ENCODE data around the gene CLSTN1.
A peak's percentile ranks its signal among the peaks of the same experiment; 100 is the strongest.
"Not testable (repeated sequence)": the region's sequence is repeated elsewhere in the genome, so short reads cannot be mapped to it uniquely, and the experiment has no call there.

CLSTN1 gene

DNA sequence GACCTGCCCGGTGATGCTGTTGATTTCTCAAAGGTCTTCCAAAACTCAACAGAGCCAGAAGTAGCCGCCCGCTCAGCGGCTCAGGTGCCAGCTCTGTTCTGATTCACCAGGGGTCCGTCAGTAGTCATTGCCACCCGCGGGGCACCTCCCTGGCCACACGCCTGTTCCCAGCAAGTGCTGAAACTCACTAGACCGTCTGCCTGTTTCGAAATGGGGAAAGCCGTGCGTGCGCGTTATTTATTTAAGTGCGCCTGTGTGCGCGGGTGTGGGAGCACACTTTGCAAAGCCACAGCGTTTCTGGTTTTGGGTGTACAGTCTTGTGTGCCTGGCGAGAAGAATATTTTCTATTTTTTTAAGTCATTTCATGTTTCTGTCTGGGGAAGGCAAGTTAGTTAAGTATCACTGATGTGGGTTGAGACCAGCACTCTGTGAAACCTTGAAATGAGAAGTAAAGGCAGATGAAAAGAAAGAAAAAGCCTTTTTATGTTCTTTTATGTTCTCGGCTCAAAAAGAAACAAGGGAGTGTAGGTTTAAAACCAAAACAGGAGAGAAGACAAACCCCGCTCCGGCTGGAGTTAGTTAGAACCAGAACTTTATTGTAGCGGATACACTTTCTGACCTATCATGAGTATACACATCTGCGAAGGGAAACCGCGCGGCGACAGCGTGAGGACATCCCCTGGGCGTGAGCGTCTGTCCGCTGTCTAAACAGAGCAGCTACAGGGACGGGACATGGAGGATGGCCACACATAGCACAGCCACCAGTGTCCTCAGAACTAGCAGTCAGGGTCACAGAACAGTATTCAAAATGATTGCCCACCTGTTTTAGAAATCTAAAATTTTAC is 95.1 kb downstream of the CLSTN1 start:
- DNase-seq (ENCODE audit: low spot score), result no peak

- no peak for DNase-seq (ENCODE audit: low spot score)
These were observed 96.7 kb downstream of the CLSTN1 start for GRCh38 chr1:9726905-9727595.

DNA sequence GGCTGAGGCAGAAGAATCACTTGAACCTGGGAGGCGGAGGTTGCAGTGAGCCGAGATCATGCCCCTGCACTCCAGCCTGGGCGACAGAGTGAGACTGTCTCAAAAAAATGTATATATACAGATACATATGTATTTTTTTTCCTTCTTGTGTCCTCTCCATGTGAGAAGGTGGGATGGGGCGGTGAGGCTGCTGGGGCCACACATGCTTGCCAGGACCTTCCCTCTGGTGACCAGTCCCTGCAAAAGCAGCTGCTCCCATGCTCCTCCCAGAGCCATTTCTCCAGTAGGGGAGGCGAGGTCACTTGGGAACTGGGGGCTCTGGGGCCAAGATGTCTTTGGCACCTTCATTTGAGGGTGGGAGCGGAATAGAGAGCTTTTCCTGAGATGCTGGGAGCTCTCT is 97.4 kb downstream of the CLSTN1 start:
- DNase-seq (ENCODE audit: low spot score), result no peak

- peak; percentile 92 for DNase-seq (ENCODE audit: low spot score)
These were observed 98.9 kb downstream of the CLSTN1 start for GRCh38 chr1:9724706-9725476.

- no peak for DNase-seq (ENCODE audit: low spot score)
These were observed 99.8 kb downstream of the CLSTN1 start for GRCh38 chr1:9723926-9724325.

- DNase-seq (ENCODE audit: low spot score), result no peak
These were observed 100.5 kb downstream of the CLSTN1 start for GRCh38 chr1:9723068-9723805.

DNA sequence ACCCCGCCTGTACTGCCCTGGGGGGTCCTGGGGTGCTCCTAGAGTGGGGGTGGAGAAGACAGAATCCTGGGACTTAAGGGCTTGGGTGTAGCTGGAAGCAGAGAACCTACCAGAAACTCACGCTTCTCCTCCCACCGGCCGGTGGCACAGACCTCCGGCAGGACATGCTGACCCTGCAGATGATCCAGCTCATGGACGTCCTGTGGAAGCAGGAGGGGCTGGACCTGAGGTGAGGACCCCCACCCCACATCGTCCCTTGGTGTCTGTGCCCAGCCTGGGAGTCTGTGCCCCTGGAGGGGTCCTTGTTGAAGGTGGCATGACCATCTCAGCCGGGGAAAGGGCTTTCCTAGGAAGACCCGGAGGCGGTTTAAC is 101.4 kb downstream of the CLSTN1 start:
- no peak for DNase-seq (ENCODE audit: low spot score)

DNA sequence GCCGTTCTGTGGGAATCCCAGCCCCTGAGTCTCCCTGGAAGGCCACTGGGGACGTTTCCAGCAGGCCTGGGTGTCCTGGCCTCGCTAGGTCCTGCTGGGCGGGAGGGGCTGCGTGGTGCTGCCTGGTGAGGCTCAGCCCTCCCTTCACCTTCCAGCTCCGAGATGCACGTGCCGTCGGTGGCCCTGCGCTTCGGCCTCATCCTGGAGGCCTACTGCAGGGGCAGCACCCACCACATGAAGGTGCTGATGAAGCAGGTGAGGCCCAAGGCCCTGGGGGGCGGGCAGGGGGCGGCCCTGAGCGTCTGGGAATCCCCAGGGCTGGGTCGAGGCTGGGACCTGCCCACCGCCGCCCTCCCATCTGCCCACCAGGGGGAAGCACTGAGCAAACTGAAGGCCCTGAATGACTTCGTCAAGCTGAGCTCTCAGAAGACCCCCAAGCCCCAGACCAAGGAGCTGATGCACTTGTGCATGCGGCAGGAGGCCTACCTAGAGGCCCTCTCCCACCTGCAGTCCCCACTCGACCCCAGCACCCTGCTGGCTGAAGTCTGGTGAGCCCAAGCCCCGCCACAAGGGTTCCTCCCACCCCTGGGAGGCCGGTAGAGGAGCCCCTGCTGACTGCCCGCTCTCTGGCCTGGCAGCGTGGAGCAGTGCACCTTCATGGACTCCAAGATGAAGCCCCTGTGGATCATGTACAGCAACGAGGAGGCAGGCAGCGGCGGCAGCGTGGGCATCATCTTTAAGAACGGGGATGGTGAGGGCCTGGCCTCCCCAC is 102.0 kb downstream of the CLSTN1 start:
- peak; percentile 79 for DNase-seq (ENCODE audit: low spot score)

GRCh38 chr1:9720785-9721605 is 102.8 kb downstream of the CLSTN1 start:
- DNase-seq (ENCODE audit: low spot score), result no peak

DNA sequence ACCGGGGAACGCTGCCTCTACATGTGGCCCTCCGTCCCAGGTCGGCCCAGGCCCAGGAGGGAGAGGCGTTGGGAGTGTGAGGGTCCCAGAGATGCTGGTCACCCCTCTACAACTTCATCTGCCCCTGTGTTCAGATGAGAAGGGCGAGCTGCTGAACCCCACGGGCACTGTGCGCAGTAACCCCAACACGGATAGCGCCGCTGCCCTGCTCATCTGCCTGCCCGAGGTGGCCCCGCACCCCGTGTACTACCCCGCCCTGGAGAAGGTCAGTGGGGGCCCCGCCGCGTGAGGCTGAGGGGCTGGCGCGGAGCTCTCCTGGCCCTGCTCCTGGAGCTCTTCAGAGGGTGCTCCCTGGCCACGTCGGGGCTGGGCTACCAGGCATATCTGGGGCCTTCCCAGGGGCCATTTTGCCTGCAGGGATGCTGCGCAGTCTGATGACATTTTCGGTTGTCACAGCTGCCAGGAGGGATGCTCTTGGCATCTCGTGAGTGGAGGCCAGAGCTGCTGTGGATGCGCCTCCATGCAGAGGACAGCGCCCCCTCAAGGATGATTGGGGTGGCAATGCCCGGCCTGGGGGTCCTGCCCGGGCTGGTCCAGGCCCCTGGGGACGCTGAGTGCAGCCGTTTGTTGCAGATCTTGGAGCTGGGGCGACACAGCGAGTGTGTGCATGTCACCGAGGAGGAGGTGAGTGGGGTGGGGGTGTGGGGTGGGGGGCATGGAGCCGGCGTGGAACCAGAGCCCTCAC is 103.6 kb downstream of the CLSTN1 start:
- DNase-seq (ENCODE audit: low spot score), result no peak

- no peak for DNase-seq (ENCODE audit: low spot score)
These were observed 105.6 kb downstream of the CLSTN1 start for GRCh38 chr1:9718006-9718680.

- DNase-seq (ENCODE audit: low spot score), result no peak
These were observed 106.4 kb downstream of the CLSTN1 start for GRCh38 chr1:9717193-9718005.

DNA sequence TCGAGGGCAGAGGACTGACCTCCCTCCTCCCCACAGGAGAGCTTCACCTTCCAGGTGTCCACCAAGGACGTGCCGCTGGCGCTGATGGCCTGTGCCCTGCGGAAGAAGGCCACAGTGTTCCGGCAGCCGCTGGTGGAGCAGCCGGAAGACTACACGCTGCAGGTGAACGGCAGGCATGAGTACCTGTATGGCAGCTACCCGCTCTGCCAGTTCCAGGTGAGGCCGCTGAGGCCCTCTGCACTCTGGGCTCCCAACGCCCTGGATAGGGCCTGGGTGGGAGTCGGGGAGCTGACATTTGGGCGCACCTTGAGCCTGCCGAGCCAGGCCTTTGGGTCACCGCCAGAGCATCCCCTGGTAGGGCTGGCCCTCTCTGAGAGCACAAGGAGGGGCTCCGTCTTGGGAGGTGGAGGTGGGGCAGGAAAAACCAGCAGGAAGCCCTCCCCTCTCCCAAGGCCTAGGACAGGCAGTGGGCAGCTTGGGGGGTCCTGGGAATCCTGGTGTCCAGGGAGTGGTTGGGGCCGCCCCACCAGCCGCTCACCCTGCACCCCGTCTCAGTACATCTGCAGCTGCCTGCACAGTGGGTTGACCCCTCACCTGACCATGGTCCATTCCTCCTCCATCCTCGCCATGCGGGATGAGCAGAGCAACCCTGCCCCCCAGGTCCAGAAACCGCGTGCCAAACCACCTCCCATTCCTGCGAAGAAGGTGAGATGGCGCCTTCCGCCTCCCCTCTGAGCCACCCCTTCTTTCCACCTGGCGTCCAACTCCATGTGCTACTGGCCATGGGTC is 107.2 kb downstream of the CLSTN1 start:
- DNase-seq (ENCODE audit: low spot score), result no peak

DNA sequence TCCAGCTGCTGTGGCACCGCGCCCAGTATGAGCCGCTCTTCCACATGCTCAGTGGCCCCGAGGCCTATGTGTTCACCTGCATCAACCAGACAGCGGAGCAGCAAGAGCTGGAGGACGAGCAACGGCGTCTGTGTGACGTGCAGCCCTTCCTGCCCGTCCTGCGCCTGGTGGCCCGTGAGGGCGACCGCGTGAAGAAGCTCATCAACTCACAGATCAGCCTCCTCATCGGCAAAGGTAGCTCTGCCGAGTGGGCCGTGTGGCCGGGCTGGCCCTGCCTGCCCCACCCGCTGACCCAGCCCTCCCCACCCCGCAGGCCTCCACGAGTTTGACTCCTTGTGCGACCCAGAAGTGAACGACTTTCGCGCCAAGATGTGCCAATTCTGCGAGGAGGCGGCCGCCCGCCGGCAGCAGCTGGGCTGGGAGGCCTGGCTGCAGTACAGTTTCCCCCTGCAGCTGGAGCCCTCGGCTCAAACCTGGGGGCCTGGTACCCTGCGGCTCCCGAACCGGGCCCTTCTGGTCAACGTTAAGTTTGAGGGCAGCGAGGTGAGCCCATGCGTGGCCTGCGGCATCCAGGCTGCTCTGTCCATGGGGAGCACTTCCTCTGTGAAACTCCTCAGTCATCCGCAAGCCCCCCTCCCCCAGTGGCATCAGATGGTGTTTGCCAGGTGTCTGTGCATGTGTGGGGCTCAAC is 108.1 kb downstream of the CLSTN1 start:
- no peak for DNase-seq (ENCODE audit: low spot score)

GRCh38 chr1:9714257-9714718 is 109.5 kb downstream of the CLSTN1 start:
- no peak for DNase-seq (ENCODE audit: low spot score)

DNA sequence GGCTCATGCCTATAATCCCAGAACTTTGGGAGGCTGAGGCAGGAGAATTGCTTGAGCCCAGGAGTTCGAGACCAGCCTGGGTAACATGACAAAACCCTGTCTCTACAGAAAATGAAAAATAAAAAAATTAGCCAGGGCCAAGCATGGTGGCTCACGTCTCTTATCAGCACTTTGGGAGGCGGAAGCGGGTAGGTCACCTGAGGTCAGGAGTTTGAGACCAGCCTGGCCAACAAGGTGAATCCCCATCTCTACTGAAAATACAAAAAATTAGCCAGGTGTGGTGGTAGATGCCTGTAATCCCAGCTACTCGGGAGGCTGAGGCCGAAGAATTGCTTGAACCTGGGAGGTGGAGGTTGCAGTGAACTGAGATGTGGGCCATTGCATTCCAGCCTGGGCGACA is 111.0 kb downstream of the CLSTN1 start:
- not testable (repeated sequence) for DNase-seq (ENCODE audit: low spot score)
